OCI-LY7 (cell line): ENCODE data around the gene HS3ST3A1. TPM values are rescaled to one million over a fixed set of nuclear protein-coding genes. Genes with fewer than 3 reads are reported as not detected.

Experiments
- BruUV-seq: library from RNA; stranded (reverse); fragments of 400-500 nt; replicated peaks from 2 replicates; lab custom pipeline; 2021; lab: Mats Ljungman, UMichigan
- CTCF ChIA-PET: fragments of 300-600 bp; sonication (Branson Sonifier 250); formaldehyde crosslinking; loops from one replicate; lab custom pipeline; 2022; ENCODE audit warnings: antibody characterized with exemption; ENCODE audit not compliant: unreplicated experiment; lab: Charles Lee
- POLR2A ChIA-PET: fragments of 300-600 bp; sonication (Branson Sonifier 250); formaldehyde crosslinking; loops from one replicate; lab custom pipeline; 2022; ENCODE audit warnings: antibody characterized with exemption; lab: Charles Lee
- DNase-seq: peaks from one replicate; pipeline ENCODE4 v3.0.0-alpha.2; 2015; ENCODE audit warnings: low spot score
- H2AFZ ChIP-seq: fragments of 200-600 bp; sonication (generic), shearing (Covaris generic); 2 replicates; pipeline ENCODE4 v1.6.1; 2014; ENCODE audit warnings: mild to moderate bottlenecking, antibody characterized with exemption, low read length, moderate library complexity
- H3K27ac ChIP-seq: fragments of 200-600 bp; sonication (generic); 2 replicates; pipeline ENCODE4 v1.5.1; 2014; ENCODE audit warnings: mixed run types, low read depth, mild to moderate bottlenecking, moderate library complexity, low read length, inconsistent platforms; ENCODE audit not compliant: poor library complexity, severe bottlenecking
- H3K36me3 ChIP-seq: fragments of 200-600 bp; sonication (generic); 2 replicates; pipeline ENCODE4 v1.6.1; 2014; ENCODE audit warnings: mild to moderate bottlenecking, antibody characterized with exemption, low read length, moderate library complexity, mixed read lengths; ENCODE audit not compliant: insufficient read depth
- H3K4me1 ChIP-seq: fragments of 200-600 bp; sonication (generic); 2 replicates; pipeline ENCODE4 v1.5.1; 2014; ENCODE audit warnings: mild to moderate bottlenecking, low read length; ENCODE audit not compliant: insufficient read depth, poor library complexity, severe bottlenecking
- H3K4me2 ChIP-seq: fragments of 200-600 bp; sonication (generic); 2 replicates; pipeline ENCODE4 v1.6.1; 2014; ENCODE audit warnings: mild to moderate bottlenecking, low read length
- H3K4me3 ChIP-seq: fragments of 200-600 bp; sonication (generic); 2 replicates; pipeline ENCODE4 v1.5.1; 2014; ENCODE audit warnings: mild to moderate bottlenecking, low read depth, low read length; ENCODE audit not compliant: poor library complexity, severe bottlenecking
- H3K79me2 ChIP-seq: fragments of 200-600 bp; sonication (generic); 2 replicates; pipeline ENCODE4 v1.6.1; 2016; ENCODE audit warnings: low read depth, mild to moderate bottlenecking, low read length, moderate library complexity, mixed read lengths; ENCODE audit not compliant: insufficient read depth
- H3K9me2 ChIP-seq: fragments of 200-600 bp; sonication (generic); 2 replicates; pipeline ENCODE4 v1.6.1; 2016; ENCODE audit warnings: mild to moderate bottlenecking, low read length, mixed read lengths; ENCODE audit not compliant: insufficient read depth
- H3K9me3 ChIP-seq: fragments of 200-600 bp; sonication (generic); 2 replicates; pipeline ENCODE4 v1.6.1; 2014; ENCODE audit warnings: mild to moderate bottlenecking, mixed run types, low read length, mixed read lengths
- H4K20me1 ChIP-seq: fragments of 200-600 bp; sonication (generic); 2 replicates; pipeline ENCODE4 v1.6.1; 2014; ENCODE audit warnings: mild to moderate bottlenecking, antibody characterized with exemption, low read length, moderate library complexity, mixed read lengths; ENCODE audit not compliant: insufficient read depth
- EZH2phosphoT487 ChIP-seq: fragments of 200-600 bp; sonication (generic); IDR thresholded peaks from 2 replicates; pipeline ENCODE4 v1.6.1; 2018; ENCODE audit warnings: low read depth, borderline replicate concordance, mild to moderate bottlenecking, mixed run types, antibody characterized with exemption, low read length, moderate library complexity, mixed read lengths
- intact Hi-C: fragments of 100-400 bp; cut with micrococcal nuclease; formaldehyde crosslinking; loops from one replicate; pipeline ENCODE4 v1.10.0; 2022; ENCODE audit not compliant: unreplicated experiment
- total RNA-seq, 2 experiments: library from RNA; depleted of rRNA in 1 of 2; stranded (reverse); fragments of >200 nt in 1 of 2; shearing (Covaris generic) in 1 of 2; gene quantifications; 2 replicates each; pipeline ENCODE4 v1.2.3, GENCODE V29; 2014 to 2022
- TF ChIP-seq, protein P1 (sequence below): fragments of 200-600 bp; sonication (generic); conservative IDR thresholded peaks from 2 replicates; pipeline ENCODE4 v1.5.1; 2014; ENCODE audit warnings: mild to moderate bottlenecking, antibody characterized with exemption, low read length, moderate library complexity, mixed read lengths

Gene HS3ST3A1
- total RNA-seq, 2 experiments from 2014 or later: 0.72 TPM; not detected in 1

DNA sequence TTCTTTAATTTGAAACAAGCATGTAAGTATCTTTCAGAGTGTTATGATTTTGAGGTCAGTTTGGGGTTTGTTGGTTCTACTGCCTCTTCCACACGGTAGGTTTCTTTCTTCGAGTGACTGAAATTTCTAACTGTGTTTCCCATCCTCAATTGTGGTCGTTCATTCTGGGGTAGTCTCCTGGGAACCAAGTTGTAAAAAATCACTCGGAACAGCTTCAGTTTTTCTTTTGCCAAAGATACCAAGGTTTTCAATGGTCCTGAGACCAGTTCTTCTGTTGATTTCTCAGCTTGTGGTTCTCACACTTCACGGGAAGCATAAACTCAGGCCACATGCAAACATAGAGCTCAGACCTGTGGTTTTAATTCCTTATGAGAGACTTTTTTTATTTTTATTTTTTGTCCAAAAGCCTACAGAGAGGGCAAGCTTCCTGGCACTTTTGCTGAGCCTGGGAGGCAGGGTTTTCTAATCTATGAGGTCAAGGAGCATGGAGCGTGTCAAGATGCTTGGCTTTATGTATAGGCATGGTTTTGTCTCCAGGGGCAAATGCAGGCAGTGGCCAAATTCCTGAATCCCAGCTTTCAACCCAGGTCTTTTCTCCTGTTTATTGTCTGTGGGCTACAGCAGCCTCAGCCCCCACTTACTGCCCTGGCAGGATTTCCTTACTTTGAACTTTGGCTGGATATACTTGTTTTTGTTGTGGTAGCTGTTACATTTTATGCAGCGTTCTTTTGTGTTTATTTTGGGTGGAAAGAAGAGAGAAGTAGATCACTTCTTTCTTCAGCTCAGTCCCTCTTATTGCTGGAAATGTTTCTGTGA, 32.9 kb downstream of the HS3ST3A1 start:
- no peaks in the 10 kb centered on the region for H3K79me2 ChIP-seq
- CTCF ChIA-PET: interaction anchor here (0.6 kb wide), 1 partner anchor 13 kb away, joined by 3 read pairs; no protein-coding TSS in a partner anchor
- H3K4me2 ChIP-seq: no peak overlapping the region
- H3K27ac ChIP-seq: no peak overlapping the region
- no peaks in the 10 kb centered on the region for H3K9me2 ChIP-seq
- H2AFZ ChIP-seq: no peak overlapping the region
- H3K4me1 ChIP-seq: no peaks in the 10 kb centered on the region
- no peaks in the 10 kb centered on the region for H4K20me1 ChIP-seq
- intact Hi-C loops: no loop called here
- no TSS peak for BruUV-seq
- no peak overlapping the region for H3K4me3 ChIP-seq
- no peaks in the 10 kb centered on the region for H3K36me3 ChIP-seq
- H3K9me3 ChIP-seq: no peaks in the 10 kb centered on the region
- DNase-seq: no peak
- no peak for TF ChIP-seq EZH2phosphoT487
- TF ChIP-seq, protein P1, sequence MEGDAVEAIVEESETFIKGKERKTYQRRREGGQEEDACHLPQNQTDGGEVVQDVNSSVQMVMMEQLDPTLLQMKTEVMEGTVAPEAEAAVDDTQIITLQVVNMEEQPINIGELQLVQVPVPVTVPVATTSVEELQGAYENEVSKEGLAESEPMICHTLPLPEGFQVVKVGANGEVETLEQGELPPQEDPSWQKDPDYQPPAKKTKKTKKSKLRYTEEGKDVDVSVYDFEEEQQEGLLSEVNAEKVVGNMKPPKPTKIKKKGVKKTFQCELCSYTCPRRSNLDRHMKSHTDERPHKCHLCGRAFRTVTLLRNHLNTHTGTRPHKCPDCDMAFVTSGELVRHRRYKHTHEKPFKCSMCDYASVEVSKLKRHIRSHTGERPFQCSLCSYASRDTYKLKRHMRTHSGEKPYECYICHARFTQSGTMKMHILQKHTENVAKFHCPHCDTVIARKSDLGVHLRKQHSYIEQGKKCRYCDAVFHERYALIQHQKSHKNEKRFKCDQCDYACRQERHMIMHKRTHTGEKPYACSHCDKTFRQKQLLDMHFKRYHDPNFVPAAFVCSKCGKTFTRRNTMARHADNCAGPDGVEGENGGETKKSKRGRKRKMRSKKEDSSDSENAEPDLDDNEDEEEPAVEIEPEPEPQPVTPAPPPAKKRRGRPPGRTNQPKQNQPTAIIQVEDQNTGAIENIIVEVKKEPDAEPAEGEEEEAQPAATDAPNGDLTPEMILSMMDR: no peak
- POLR2A ChIA-PET: interaction anchor here (0.6 kb wide), 1 partner anchor 307 kb away, joined by 3 read pairs; no protein-coding TSS in a partner anchor

DNA sequence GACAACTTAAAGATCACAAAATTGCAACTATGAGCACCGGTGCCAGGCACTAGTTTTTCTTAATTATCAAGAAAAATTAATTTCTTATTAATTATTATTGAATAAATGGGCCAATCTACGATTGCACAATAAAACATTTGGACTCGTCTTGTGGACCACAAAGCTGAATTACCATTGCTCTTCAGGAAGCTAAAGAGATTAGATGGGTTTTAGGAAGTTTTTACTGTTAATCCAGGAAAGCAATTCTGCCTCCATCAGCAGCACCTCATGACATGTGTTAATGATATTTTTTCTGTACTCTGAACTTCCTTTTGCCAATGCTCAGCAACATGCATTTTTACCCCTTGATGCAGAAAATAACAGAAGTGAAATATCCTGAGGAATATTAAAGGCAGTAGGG, 37.9 kb downstream of the HS3ST3A1 start:
- no peaks in the 10 kb centered on the region for H3K9me2 ChIP-seq
- H3K36me3 ChIP-seq: no peaks in the 10 kb centered on the region
- no peaks in the 10 kb centered on the region for H3K4me1 ChIP-seq
- TF ChIP-seq, protein P1: no peak
- no peak for TF ChIP-seq EZH2phosphoT487
- no peaks in the 10 kb centered on the region for H3K79me2 ChIP-seq
- no TSS peak for BruUV-seq
- no peaks in the 10 kb centered on the region for H3K9me3 ChIP-seq
- POLR2A ChIA-PET: interaction anchor here (1.4 kb wide), 1 partner anchor 12 kb away, joined by 4 read pairs; no protein-coding TSS in a partner anchor
- intact Hi-C loops: no loop called here
- H3K27ac ChIP-seq: no peak overlapping the region
- H2AFZ ChIP-seq: no peak overlapping the region
- no peak overlapping the region for H3K4me2 ChIP-seq
- no peaks in the 10 kb centered on the region for H4K20me1 ChIP-seq
- H3K4me3 ChIP-seq: no peak overlapping the region
- CTCF ChIA-PET: no interaction called here
- DNase-seq: no peak
